Ovary (tissue), 9 donors: ENCODE measurements around the gene SH3D21. TPM values are rescaled to one million over a fixed set of nuclear protein-coding genes. Genes with fewer than 3 reads are reported as not detected.

ENCODE experiments used
- DNase-seq, 5 donors: peaks; one replicate each; pipeline ENCODE4 v3.0.0-alpha.2; 2019 to 2020
- H3K27ac ChIP-seq, 2 donors: fragments of 200-600 bp; one replicate each; pipeline versions ENCODE4 v1.5.1 to v1.8.0; 2019 to 2022
- H3K27me3 ChIP-seq: fragments of 200-600 bp; one replicate; pipeline ENCODE4 v1.8.0; 2022
- H3K36me3 ChIP-seq: fragments of 200-600 bp; sonication (generic); one replicate; pipeline ENCODE4 v1.5.1; 2019
- H3K4me1 ChIP-seq: one replicate; pipeline ENCODE4 v1.8.1; 2013; ENCODE audit warnings: mild to moderate bottlenecking, moderate library complexity; ENCODE audit not compliant: insufficient read depth
- H3K4me3 ChIP-seq: fragments of 200-600 bp; sonication (generic); one replicate; pipeline ENCODE4 v1.5.1; 2017
- H3K9me3 ChIP-seq, 2 donors: fragments of 200-600 bp in 1 of 2; sonication (generic) in 1 of 2; one replicate each; pipeline versions ENCODE4 v1.5.1 to v1.8.1; 2013 to 2019; ENCODE audit warnings: mild to moderate bottlenecking in 1 of 2, moderate library complexity in 1 of 2
- CTCF ChIP-seq, 3 donors: fragments of 450-650 bp in 2 of 3; fragments of 200-600 bp in 1 of 3; IDR thresholded peaks; one replicate each; pipeline versions ENCODE4 v1.5.1 to v1.8.0; 2016 to 2022; ENCODE audit warnings: antibody characterized with exemption in 3 of 3, mild to moderate bottlenecking in 1 of 3
- EP300 ChIP-seq: sonication (generic); formaldehyde crosslinking; IDR thresholded peaks from one replicate; pipeline ENCODE4 v1.6.1; 2017; ENCODE audit warnings: antibody characterized with exemption
- POLR2A ChIP-seq: fragments of 450-650 bp; IDR thresholded peaks from one replicate; pipeline ENCODE4 v1.6.1; 2017; ENCODE audit warnings: antibody characterized with exemption, mild to moderate bottlenecking, moderate library complexity
- WGBS, 3 donors: extraction: QIAGEN DNeasy Blood & Tissue Kit in 1 of 3; methylation state at CpG; one replicate each; pipeline versions ENCODE4 v1.1.5 to v1.1.7; 2013 to 2017; 5-methylcytosine and 5-hydroxymethylcytosine counted together
- intact Hi-C, 4 donors: fragments of 100-400 bp; cut with DNase I; formaldehyde crosslinking; loops; one replicate each; pipeline versions ENCODE4 v1.11.0 to v1.15.1; 2022 to 2023
- polyA plus RNA-seq, 2 donors: library from polyadenylated mRNA; stranded (reverse); fragments of 200-250 nt in 1 of 2; fragments of 350-450 nt in 1 of 2; fragmentation: Illumina TruSeq in 1 of 2; extraction: RNeasy Lipid Tissue Mini Kit (QIAGEN cat#74804) in 1 of 2; gene quantifications; one replicate each; pipeline ENCODE4 v1.2.3, GENCODE V29; 2013 to 2014
- total RNA-seq, 7 donors: library from RNA; depleted of rRNA in 2 of 7; stranded (reverse); fragments of >200 nt in 2 of 7; fragmentation: NEBNext Ultra II Directional in 3 of 7; extraction: Animal tissue kit (Norgen Biotek cat#: 25700) in 3 of 7; gene quantifications; one replicate each; pipeline versions ENCODE4 v1.1.0 to v1.2.4, GENCODE V29; 2016 to 2023
- donor health status: DM: no; HTN: no; CAD: no; lungs with moderate emphysema.
- donor health status: DM: no; HTN: no; CAD: no.
- donor health status: Bipolar disorder and iron deficiency.
- donor health status: DM: yes; HTN: yes; CAD: no.
- donor health status: DM: no; HTN: no; CAD: no.
- donor health status: DM: yes; HTN: yes; CAD: no.

The SH3D21 gene
- total and polyA plus RNA-seq, 9 donors: 1.9 to 22.6 (median 8.7) TPM

- WGBS, 3 donors: 52 to 55% (median 54%) methylated on average over 14 of the region's 14 CpGs
- no peak overlapping the region for H3K4me3 ChIP-seq
- no peaks in the 10 kb centered on the region for H3K9me3 ChIP-seq
- intact Hi-C loops: no loop called here
- H3K36me3 ChIP-seq: no peaks in the 10 kb centered on the region
- H3K4me1 ChIP-seq: peaks cover 6% of the 10 kb centered on the region
- TF ChIP-seq CTCF (IDR thresholded peaks at IDR 0.05) (no peak), POLR2A (no peak)
- no peaks in the 10 kb centered on the region for H3K27me3 ChIP-seq
- no peak for DNase-seq
- peak overlapping the region; percentile 18 to 24 for H3K27ac ChIP-seq
Observed at GRCh38 chr1:36351227-36351977, 45.2 kb downstream of the SH3D21 start.

- Histone ChIP-seq H3K36me3 (no peaks in the 10 kb centered on the region), H3K4me3 (no peak overlapping the region), H3K9me3 (no peaks in the 10 kb centered on the region), H3K27me3 (no peaks in the 10 kb centered on the region), H3K27ac (peak overlapping the region in 1 of 2 donors; percentile 18), H3K4me1 (peaks cover 6% of the 10 kb centered on the region)
- TF ChIP-seq CTCF (IDR thresholded peaks at IDR 0.05) (no peak), EP300 (no peak), POLR2A (no peak)
- 71 to 72% (median 72%) methylated on average over 13 of the region's 13 CpGs for WGBS, 3 donors
- intact Hi-C loops: no loop called here
- no peak for DNase-seq
Observed at GRCh38 chr1:36352125-36352909, 46.1 kb downstream of the SH3D21 start.

GRCh38 chr1:36352910-36353878 lies 47.0 kb downstream of the SH3D21 start:
- intact Hi-C loops: no loop called here
- TF ChIP-seq CTCF (IDR thresholded peaks at IDR 0.05) (no peak), EP300 (no peak), POLR2A (no peak)
- no peaks in the 10 kb centered on the region for H3K9me3 ChIP-seq
- H3K36me3 ChIP-seq: no peaks in the 10 kb centered on the region
- DNase-seq: no peak
- no peaks in the 10 kb centered on the region for H3K27me3 ChIP-seq
- WGBS, 3 donors: 75 to 77% (median 75%) methylated on average over 13 to 15 of the region's 15 CpGs
- H3K4me3 ChIP-seq: no peak overlapping the region
- no peak overlapping the region for H3K27ac ChIP-seq
- H3K4me1 ChIP-seq: peaks cover 6% of the 10 kb centered on the region

- H3K4me3 ChIP-seq: no peak overlapping the region
- peaks cover 13% of the 10 kb centered on the region for H3K4me1 ChIP-seq
- no peaks in the 10 kb centered on the region for H3K36me3 ChIP-seq
- intact Hi-C loops: no loop called here
- H3K27me3 ChIP-seq: no peaks in the 10 kb centered on the region
- WGBS, 3 donors: 85 to 90% (median 88%) methylated on average over 11 of the region's 11 CpGs
- H3K9me3 ChIP-seq: no peaks in the 10 kb centered on the region
- DNase-seq: no peak
- no peak overlapping the region for H3K27ac ChIP-seq
- no peak for TF ChIP-seq CTCF (IDR thresholded peaks at IDR 0.05)
- TF ChIP-seq EP300: no peak
- TF ChIP-seq POLR2A: no peak
Observed at GRCh38 chr1:36354486-36354885, 48.3 kb downstream of the SH3D21 start.
